GM23248 (cell line): ENCODE results near the gene SRP14.

Source experiments
- EZH2 ChIP-seq: fragments of 200-600 bp; sonication (generic); IDR thresholded peaks from 2 replicates; pipeline ENCODE4 v1.6.1; 2018; ENCODE audit warnings: antibody characterized with exemption, mild to moderate bottlenecking; ENCODE audit not compliant: insufficient read depth, poor library complexity, severe bottlenecking
- EZH2phosphoT487 ChIP-seq: fragments of 200-600 bp; sonication (generic); IDR thresholded peaks from 2 replicates; pipeline ENCODE4 v1.6.1; 2018; ENCODE audit warnings: antibody characterized with exemption, moderate library complexity, mild to moderate bottlenecking, low read depth; ENCODE audit not compliant: insufficient read depth

GRCh38 chr15:39990706-39991105 lies 48.3 kb downstream of the SRP14 start:
- no peak for TF ChIP-seq EZH2phosphoT487
- no peak for TF ChIP-seq EZH2
